Osteoblast (primary cell): ENCODE measurements around the gene AATK. TPM values are rescaled to one million over a fixed set of nuclear protein-coding genes. Genes with fewer than 3 reads are reported as not detected.

Experiments
- DNase-seq: peaks from one replicate; pipeline ENCODE4 v3.0.0; 2011; ENCODE audit warnings: low spot score, mixed read lengths; ENCODE audit not compliant: insufficient read length; ENCODE audit errors: missing footprints
- H2AFZ ChIP-seq: 2 replicates; pipeline ENCODE4 v1.6.0; 2011; ENCODE audit warnings: mild to moderate bottlenecking, low read length
- H3K27ac ChIP-seq: 2 replicates; pipeline ENCODE4 v1.5.1; 2011; ENCODE audit warnings: mild to moderate bottlenecking, low read depth, low read length, moderate library complexity
- H3K27me3 ChIP-seq: 2 replicates; pipeline ENCODE4 v1.6.0; 2012; ENCODE audit warnings: mild to moderate bottlenecking, control low read depth, inconsistent platforms, low read length, moderate library complexity; ENCODE audit not compliant: insufficient read depth
- H3K36me3 ChIP-seq: 2 replicates; pipeline ENCODE4 v1.5.1; 2011; ENCODE audit warnings: mild to moderate bottlenecking, low read length, control low read depth, moderate library complexity; ENCODE audit not compliant: insufficient read depth
- H3K4me1 ChIP-seq: 2 replicates; pipeline ENCODE4 v1.5.1; 2011; ENCODE audit warnings: mild to moderate bottlenecking, low read length, control low read depth, moderate library complexity; ENCODE audit not compliant: insufficient read depth
- H3K4me2 ChIP-seq: 2 replicates; pipeline ENCODE4 v1.6.0; 2011; ENCODE audit warnings: mild to moderate bottlenecking, low read length; ENCODE audit not compliant: insufficient read depth
- H3K4me3 ChIP-seq: fragments of 200-600 bp; sonication (generic); 3 replicates; pipeline ENCODE4 v1.5.1; 2012; ENCODE audit warnings: mild to moderate bottlenecking, low read length, inconsistent platforms; ENCODE audit not compliant: insufficient read depth
- H3K79me2 ChIP-seq: 2 replicates; pipeline ENCODE4 v1.6.0; 2012; ENCODE audit warnings: mild to moderate bottlenecking, low read length, control low read depth, inconsistent platforms; ENCODE audit not compliant: insufficient read depth
- H3K9me3 ChIP-seq: 2 replicates; pipeline ENCODE4 v1.5.1; 2011; ENCODE audit warnings: low read depth, low read length, control low read depth
- H4K20me1 ChIP-seq: 2 replicates; pipeline ENCODE4 v1.6.0; 2012; ENCODE audit warnings: mild to moderate bottlenecking, low read length, control low read depth; ENCODE audit not compliant: insufficient read depth
- total RNA-seq: library from RNA; depleted of rRNA; stranded (reverse); fragments of >200 nt; gene quantifications from 2 replicates; pipeline ENCODE4 v1.2.3, GENCODE V29; 2012
- TF ChIP-seq, protein P1 (sequence below): IDR thresholded peaks from 2 replicates; pipeline ENCODE4 v1.5.1; 2011; ENCODE audit warnings: mild to moderate bottlenecking, low read depth, low read length, moderate library complexity; ENCODE audit errors: extremely low read depth

Gene AATK
- total RNA-seq, 1 donor: under 0.01 TPM

DNA sequence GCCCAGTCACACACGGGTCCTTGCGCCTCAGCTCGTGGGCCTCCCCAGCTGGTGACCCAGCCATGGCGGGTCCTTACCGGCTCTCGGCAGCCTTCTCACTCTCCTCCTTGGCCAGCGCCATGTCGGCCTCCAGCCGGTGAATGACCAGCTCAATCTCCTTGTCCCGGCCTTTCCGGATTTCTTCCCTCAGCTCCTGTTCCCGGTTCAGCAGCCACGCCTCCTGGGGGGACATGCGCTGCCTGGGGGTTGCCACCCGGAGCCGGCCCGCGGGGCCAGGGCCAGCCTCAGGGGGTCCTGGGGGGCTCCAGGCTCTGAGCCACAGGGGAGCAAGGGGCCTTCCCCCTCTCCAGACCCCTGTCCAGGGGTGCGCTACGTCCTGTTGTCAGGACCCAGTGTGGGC, 25.1 kb upstream of the AATK start:
- Histone ChIP-seq H3K79me2 (no peaks in the 10 kb centered on the region), H3K4me1 (no peaks in the 10 kb centered on the region), H3K36me3 (no peaks in the 10 kb centered on the region), H3K27me3 (no peaks in the 10 kb centered on the region), H3K27ac (no peak overlapping the region), H3K9me3 (no peaks in the 10 kb centered on the region), H4K20me1 (no peaks in the 10 kb centered on the region), H3K4me3 (no peak overlapping the region), H2AFZ (no peak overlapping the region), H3K4me2 (no peak overlapping the region)
- DNase-seq: no peak
- TF ChIP-seq, protein P1, sequence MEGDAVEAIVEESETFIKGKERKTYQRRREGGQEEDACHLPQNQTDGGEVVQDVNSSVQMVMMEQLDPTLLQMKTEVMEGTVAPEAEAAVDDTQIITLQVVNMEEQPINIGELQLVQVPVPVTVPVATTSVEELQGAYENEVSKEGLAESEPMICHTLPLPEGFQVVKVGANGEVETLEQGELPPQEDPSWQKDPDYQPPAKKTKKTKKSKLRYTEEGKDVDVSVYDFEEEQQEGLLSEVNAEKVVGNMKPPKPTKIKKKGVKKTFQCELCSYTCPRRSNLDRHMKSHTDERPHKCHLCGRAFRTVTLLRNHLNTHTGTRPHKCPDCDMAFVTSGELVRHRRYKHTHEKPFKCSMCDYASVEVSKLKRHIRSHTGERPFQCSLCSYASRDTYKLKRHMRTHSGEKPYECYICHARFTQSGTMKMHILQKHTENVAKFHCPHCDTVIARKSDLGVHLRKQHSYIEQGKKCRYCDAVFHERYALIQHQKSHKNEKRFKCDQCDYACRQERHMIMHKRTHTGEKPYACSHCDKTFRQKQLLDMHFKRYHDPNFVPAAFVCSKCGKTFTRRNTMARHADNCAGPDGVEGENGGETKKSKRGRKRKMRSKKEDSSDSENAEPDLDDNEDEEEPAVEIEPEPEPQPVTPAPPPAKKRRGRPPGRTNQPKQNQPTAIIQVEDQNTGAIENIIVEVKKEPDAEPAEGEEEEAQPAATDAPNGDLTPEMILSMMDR: no peak

DNA sequence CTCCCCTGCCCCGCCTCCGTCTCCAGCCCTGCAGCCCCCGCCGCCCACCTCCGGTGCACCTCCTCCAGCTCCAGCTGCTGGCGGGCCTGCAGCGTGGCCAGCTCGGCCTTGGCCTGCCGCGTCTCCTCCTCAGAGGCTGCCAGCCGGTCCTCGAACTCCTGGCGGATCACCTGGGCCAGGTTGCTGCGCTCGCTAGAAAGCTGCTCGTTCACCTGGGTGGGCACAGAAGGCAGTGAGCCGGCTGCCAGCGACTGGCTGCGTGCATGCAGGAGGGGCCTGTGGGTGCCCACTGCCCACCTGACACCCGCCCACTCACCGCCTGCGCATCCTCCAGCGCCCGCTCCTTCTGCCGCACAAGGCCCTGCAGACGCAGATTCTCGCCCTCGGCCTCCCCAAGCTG, 24.6 kb upstream of the AATK start:
- Histone ChIP-seq H3K4me2 (no peak overlapping the region), H3K79me2 (no peaks in the 10 kb centered on the region), H3K4me3 (no peak overlapping the region), H3K4me1 (no peaks in the 10 kb centered on the region), H2AFZ (no peak overlapping the region), H3K36me3 (no peaks in the 10 kb centered on the region), H3K27me3 (no peaks in the 10 kb centered on the region), H3K9me3 (no peaks in the 10 kb centered on the region), H4K20me1 (no peaks in the 10 kb centered on the region), H3K27ac (no peak overlapping the region)
- TF ChIP-seq, protein P1: no peak
- no peak for DNase-seq

DNA sequence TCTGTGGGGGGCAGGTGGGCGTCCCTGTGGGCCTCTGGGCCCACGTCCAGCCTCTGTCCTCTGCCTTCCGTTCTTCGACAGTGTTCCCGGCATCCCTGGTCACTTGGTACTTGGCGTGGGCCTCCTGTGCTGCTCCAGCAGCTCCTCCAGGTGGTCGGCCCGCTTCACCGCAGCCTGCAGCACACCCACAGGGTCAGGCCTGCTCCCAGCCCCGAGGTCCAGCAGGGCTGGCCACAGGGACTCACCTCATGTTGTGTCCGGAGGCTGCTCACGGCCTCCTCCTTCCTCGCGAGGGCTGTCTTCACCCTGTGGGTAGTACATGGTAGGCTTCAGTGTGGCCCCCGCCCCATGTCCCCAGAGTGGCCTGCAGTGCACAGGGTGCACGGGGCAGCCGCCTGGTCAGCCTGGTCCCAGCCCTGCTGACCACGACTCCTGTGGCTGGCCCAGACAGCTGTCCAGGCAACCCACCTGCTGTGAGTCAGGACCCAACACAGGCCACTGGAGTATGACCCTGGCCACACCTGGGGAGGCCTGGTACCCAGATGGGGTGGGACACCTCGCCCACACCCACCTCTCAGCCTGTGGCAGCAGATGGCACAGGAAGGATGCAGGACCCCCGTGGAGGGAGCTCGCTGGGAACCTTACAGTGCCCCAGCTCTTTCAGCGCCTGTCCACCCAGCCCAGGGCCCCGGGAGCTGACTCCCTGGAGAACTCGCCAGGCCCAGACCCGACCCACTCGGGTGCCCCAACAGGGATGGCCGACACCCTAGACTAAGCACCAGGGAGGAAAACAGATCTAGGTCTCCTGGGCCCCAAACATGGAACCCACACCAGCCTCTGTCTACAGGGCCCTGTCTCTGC, 23.9 kb upstream of the AATK start:
- Histone ChIP-seq H3K79me2 (no peaks in the 10 kb centered on the region), H3K4me2 (no peak overlapping the region), H3K36me3 (no peaks in the 10 kb centered on the region), H2AFZ (no peak overlapping the region), H3K27ac (no peak overlapping the region), H3K4me1 (no peaks in the 10 kb centered on the region), H3K27me3 (peaks cover under 1% of the 10 kb centered on the region), H3K9me3 (no peaks in the 10 kb centered on the region), H4K20me1 (no peaks in the 10 kb centered on the region), H3K4me3 (no peak overlapping the region)
- TF ChIP-seq, protein P1: no peak
- no peak for DNase-seq

DNA sequence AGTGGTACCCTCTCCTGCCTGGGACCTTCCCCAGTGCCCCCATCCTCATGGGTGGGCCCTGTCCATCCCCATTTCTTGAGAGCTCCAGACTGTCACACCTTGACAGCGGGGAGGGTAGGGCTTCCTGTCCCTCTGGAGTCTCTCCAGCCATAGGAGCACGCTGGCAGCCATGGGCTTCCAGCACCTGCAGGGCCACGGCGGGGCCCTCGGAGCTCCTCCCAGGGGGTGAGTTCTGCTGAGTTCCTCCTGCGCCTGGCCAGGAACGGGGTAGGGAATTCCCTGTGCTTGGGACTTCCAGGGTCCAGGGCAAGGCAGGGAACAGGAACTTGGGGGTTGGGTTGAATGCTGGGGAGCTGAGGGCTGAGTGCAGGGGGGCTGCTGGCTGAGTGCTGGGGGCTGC, 23.0 kb upstream of the AATK start:
- Histone ChIP-seq H3K9me3 (no peaks in the 10 kb centered on the region), H3K27me3 (peaks cover 7% of the 10 kb centered on the region), H3K27ac (no peak overlapping the region), H4K20me1 (no peaks in the 10 kb centered on the region), H3K4me2 (no peak overlapping the region), H3K4me1 (no peaks in the 10 kb centered on the region), H3K4me3 (no peak overlapping the region), H3K36me3 (no peaks in the 10 kb centered on the region), H2AFZ (no peak overlapping the region), H3K79me2 (no peaks in the 10 kb centered on the region)
- no peak for DNase-seq
- TF ChIP-seq, protein P1: no peak
